ENCODE measurements around the gene GLI1.
A peak's percentile ranks its signal among the peaks of the same experiment; 100 is the strongest.
"Not testable (repeated sequence)": the region's sequence is repeated elsewhere in the genome, so short reads cannot be mapped to it uniquely, and the experiment has no call there.

GLI1 gene

DNA sequence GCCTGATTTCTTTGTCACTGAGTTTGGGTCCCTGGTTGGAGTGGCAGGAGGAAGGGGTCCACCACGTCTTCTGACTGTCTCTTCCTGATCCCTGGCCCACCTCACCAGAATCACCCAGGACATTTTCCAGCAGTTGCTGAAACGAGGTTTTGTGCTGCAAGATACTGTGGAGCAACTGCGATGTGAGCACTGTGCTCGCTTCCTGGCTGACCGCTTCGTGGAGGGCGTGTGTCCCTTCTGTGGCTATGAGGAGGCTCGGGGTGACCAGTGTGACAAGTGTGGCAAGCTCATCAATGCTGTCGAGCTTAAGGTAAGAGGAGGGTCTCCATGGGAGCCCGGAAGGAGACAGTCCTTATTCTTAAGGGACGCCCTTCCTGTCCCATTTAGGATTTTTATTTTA, 40.6 kb downstream of the GLI1 start:
- DNase-seq, result no peak

DNA sequence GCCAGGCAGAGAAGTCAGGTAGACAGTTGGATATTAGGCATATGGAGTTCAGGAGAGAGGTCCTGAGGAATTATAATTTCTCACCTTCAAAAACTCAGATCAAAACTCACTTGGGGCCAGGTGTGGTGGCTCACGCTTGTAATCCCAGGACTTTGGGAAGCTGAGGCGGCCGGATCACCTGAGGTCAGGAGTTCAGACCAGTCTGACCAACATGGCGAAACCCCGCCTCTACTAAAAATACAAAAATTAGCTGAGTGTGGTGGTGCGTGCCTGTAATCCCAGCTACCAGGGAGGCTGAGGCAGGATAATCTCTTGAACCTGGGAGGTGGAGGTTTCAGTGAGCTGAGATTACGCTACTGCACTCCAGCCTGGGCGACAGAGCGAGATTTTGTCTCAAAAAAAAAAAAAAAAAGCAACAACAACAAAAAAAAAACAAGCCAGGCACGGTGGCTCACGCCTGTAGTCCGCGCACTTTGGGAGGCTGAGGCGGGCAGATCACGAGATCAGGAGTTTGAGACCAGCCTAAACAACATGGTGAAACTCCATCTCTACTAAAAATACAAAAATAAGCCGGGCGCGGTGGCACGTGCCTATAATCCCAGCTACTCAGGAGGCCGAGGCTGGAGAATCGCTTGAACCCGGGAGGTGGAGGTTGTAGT, 42.9 kb downstream of the GLI1 start:
- DNase-seq, result not testable (repeated sequence)

DNA sequence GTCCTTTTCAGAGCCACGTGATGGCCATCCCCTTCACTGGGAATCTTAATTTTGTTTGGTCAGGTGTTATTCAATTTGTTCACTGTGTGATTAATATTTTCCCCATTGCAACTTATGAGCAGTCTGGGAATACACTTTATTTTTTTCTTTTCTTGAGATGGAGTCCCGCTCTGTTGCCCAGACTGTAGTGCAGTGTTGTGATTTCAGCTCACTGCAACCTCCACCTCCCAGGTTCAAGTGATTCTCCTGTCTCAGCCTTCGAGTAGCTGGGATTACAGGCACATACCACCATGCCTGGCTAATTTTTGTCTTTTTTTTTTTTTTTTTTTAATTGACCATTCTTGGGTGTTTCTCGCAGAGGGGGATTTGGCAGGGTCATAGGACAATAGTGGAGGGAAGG, 47.0 kb downstream of the GLI1 start:
- not testable (repeated sequence) for DNase-seq

DNA sequence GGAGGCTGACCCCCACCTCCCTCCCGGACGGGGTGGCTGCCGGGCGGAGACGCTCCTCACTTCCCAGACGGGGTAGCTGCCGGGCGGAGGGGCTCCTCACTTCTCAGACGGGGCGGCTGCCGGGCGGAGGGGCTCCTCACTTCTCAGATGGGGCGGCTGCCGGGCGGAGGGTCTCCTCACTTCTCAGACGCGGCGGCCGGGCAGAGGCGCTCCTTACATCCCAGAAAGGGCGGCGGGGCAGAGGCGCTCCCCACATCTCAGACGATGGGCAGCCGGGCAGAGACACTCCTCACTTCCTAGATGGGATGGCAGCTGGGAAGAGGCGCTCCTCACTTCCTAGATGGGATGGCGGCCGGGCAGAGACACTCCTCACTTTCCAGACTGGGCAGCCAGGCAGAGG, 48.2 kb downstream of the GLI1 start:
- not testable (repeated sequence) for DNase-seq

DNA sequence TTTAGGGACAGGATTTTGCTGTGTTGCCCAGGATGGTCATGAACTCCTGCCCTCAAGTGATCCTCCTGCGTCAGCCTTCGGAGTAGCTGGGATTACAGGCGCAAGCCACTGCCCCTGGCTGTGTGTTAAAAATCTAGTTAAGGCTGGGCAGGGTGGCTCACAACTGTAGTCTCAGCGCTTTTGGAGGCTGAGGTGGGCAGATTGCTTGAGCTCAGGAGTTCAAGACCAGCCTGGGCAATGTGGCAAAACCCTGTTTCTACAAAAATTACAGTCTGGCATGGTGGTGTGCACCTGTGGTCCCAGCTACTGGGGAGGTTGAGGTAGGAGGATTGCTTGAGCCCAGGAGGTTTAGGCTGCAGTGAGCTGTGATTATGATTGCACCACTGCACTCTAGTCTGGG, 51.6 kb downstream of the GLI1 start:
- no peak for DNase-seq

DNA sequence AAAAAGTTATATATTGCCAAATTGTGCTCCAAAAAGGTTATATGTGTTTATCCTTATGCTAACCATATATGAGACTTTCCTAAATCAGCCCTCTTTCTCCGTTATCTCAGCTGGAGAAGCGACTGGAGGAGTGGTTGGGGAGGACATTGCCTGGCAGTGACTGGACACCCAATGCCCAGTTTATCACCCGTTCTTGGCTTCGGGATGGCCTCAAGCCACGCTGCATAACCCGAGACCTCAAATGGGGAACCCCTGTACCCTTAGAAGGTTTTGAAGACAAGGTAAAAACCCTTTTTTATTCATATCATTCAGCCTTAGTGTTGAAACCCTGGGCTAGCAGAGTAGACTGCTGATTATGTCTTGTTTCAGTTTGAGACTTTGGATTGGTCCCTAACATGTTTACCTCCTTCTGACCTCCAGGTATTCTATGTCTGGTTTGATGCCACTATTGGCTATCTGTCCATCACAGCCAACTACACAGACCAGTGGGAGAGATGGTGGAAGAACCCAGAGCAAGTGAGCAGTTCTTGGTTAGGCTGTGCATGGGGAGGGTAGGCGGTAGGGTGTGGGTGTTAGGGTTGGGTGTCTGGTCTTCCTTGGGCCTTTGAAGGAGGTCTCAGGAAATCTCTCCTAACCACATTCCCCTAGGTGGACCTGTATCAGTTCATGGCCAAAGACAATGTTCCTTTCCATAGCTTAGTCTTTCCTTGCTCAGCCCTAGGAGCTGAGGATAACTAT, 52.2 kb downstream of the GLI1 start:
- DNase-seq, result no peak

DNA sequence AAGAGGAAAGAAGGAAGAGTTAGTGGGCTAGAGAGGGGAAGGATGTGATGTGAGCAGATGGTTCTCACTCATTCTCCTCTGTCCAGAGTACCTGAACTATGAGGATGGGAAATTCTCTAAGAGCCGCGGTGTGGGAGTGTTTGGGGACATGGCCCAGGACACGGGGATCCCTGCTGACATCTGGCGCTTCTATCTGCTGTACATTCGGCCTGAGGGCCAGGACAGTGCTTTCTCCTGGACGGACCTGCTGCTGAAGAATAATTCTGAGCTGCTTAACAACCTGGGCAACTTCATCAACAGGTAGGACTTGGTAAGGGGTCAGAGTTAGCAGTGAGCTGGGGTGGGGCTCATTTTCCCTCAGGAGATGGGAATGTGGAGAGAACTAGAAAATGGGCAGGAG, 53.1 kb downstream of the GLI1 start:
- no peak for DNase-seq

DNA sequence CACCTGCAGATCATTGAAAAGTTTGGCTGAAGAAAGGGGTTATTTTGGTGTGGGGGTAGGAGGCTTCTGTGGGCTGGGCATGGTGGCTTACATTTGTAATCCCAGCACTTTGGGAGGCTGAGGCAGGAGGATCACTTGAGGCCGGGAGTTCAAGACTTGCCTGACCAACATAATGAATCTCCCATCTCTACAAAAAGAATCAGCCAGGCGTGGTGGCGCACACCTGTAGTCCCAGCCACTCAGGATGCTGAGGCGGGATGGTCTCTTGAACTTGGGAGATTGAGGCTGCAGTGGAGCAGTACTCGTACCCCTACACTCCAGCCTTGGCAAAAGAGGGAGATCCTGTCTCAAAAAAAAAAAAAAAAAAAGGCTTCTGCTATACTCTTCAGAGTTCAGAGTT, 53.7 kb downstream of the GLI1 start:
- no peak for DNase-seq

DNA sequence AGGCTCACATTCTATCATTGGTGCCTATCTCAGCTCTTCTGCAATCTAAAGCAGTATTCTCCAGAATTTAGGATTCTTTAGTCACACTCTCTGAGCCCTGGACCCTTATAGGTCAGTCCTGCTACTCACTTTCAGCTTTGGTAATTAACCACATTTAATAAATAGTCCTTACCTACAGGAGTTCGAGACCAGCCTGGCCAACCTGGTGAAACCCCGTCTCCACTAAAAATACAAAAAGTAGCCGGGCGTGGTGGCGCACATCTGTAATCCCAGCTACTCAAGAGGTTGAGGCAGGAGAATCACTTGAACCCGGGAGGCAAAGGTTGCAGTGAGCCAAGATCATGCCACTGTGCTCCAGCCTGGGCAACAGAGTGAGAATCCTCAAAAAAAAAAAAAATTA, 54.1 kb downstream of the GLI1 start:
- not testable (repeated sequence) for DNase-seq

DNA sequence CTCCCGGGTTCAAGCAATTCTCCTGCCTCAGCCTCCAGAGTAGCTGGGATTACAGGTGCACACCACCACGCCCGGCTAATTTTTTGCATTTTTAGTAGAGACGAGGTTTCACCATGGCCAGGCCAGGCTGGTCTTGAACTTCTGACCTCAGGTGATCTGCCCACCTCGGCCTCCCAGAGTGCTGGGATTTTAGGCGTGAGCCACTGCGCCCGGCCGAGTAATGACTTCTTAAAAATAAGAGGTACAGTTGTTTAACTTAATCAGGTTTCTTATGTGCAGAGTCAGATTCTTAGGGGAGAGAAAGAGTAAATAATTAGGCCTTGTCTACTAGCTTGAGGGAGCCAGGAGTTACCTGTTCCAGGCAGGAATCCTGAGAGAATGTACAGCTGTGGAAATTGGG, 54.7 kb downstream of the GLI1 start:
- DNase-seq, result not testable (repeated sequence)

DNA sequence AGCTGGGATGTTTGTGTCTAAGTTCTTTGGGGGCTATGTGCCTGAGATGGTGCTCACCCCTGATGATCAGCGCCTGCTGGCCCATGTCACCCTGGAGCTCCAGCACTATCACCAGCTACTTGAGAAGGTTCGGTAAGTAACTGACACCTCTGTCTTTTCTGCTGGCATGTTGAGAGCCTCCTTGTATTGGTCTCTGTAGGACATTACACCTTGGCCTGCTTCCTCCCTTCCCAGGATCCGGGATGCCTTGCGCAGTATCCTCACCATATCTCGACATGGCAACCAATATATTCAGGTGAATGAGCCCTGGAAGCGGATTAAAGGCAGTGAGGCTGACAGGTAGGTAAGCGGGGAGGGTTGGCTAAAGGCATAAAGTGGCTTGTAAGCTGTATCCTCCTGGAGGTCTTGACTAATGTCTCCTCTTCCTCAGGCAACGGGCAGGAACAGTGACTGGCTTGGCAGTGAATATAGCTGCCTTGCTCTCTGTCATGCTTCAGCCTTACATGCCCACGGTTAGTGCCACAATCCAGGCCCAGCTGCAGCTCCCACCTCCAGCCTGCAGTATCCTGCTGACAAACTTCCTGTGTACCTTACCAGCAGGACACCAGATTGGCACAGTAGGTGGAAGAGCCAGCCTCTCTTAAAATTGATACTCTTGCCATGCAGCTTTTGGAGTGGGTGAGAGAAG, 55.3 kb downstream of the GLI1 start:
- DNase-seq, result no peak

DNA sequence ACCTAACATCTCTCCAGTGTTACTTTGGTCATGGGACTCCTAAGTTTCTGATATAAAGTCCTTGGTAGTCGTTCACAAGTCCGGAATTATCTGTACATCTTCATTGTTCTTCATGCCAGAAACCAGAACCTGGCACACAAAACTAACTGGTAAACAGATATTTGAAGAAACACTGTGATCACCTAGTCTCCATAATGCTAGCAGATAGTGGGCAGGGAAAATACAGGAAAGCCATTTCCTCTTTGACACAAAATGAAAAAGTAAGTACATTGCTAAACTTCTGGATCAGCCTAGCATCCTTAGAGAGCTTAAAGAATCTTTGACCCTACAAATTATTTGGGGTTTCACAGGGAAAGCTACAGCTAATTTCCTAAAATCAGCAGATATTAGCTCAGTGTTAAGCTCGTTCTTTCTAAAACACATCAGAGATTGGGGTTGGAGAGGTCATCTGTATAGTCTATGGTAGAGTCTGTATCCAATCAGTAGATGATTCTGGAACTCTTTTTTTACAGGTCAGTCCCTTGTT, 55.9 kb downstream of the GLI1 start:
- DNase-seq, result no peak

DNA sequence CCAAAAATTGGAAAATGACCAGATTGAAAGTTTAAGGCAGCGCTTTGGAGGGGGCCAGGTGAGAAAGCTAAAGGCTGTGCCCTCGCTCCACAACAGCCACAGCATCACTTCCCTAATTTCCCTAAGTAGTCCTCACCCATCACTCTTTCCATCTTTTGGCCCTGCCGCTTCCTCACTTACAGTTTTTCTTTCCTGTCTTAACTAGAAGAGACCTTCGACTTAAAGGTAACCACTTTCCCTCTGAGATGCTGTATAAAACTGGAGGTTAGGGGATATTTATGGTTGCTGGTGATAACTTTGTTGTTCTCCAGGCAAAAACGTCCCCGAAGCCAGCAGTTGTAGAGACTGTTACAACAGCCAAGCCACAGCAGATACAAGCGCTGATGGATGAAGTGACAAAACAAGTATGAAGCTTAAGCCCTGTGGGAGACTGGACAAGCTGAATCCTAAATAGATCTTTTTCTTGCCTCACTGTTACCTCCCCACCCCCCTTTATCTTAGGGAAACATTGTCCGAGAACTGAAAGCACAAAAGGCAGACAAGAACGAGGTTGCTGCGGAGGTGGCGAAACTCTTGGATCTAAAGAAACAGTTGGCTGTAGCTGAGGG, 56.5 kb downstream of the GLI1 start:
- DNase-seq, result no peak

DNA sequence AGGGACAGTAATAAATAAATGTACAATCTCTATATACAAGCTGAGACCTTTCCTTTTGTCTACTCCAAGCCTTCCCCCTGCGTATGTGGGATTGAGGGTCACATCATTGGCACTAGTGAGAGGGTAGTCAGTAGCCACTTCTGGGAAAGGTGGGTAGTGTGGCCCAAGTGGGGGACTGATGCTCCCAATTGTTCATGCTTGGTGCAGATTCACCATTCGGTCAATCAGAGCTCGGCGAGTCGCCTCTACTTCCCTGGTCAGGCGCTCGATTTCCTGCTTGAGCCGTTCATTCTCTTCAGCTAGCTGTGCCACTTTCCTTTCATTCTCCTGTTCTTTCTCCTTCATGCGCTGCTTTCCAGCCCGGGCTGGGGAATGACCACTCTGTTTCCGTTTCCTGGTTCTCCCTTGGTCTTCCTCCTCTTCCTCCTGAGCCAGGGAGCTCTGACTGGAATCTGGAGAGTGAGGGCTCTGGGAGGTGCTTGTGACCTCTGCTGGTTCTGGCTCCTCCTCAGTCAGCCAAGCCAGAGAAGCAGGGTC, 57.1 kb downstream of the GLI1 start:
- no peak for DNase-seq

DNA sequence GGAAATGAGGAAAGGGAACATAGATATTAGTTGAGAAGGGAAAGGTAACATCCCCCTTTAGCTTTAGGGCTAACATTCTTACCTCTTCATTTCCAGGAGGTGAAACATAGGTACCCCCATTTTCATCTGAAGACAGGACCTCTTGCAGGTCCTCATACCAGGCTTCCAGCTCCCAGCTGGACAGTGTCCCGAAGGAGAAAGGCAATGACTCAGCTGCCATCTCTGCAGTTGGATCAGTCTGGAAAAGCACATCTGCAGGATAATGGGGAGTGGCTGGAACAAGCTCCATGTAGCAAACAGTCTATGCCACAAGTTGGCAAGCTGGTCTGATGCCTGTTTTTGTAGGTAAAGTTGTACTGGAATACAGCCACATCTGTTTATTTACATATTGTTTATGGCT, 57.6 kb downstream of the GLI1 start:
- DNase-seq, result no peak

DNA sequence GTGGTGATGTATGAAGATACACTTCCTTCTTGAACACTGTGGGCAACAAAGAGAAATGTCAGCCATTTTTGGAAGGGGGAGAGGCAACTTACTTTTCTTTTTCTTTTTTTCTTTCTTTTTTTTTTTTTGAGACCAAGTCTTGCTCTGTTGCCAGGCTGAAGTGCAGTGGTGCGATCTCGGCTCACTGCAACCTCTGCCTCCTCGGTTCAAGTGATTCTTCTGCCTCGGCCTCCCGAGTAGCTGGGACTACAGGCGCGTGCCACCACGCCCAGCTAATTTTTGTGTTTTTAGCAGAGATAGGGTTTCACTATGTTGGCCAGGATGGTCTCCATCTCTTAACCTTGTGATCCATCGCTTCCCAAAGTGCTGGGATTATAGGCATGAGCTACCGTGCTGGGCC, 58.1 kb downstream of the GLI1 start:
- DNase-seq, result not testable (repeated sequence)

DNA sequence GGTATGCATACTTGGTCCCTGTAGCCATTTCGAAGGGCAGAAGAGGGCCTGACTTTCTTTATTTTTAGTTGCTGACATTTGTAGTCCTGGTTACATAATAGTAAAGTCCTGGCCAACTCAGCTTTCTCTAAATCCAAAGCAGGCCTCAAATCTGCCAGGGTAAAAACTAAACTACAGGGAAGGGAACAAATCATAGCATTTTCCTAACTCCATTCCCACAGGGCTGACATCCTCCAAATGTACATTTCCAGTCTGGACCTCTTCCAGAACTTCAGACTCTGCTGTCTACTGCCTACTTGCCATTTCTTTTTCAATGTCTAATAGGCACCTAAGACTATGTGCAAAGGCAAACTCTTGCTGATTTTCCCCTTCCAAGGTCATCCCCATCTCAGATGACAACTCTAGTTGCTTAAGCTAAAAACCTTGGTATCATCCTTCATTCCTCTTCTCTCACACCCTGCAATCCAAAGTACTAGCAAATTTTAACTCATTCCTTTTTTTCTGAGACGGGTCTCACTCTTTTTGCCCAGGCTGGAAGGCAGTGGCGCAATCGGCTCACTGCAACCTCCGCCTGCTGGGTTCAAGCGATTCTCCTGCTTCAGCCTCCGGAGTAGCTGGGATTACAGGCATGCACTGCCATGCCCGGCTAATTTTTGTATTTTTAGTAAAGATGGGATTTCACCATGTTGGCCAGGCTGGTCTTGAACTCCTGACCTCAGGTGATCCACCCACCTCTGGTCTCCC, 58.8 kb downstream of the GLI1 start:
- DNase-seq, result no peak

DNA sequence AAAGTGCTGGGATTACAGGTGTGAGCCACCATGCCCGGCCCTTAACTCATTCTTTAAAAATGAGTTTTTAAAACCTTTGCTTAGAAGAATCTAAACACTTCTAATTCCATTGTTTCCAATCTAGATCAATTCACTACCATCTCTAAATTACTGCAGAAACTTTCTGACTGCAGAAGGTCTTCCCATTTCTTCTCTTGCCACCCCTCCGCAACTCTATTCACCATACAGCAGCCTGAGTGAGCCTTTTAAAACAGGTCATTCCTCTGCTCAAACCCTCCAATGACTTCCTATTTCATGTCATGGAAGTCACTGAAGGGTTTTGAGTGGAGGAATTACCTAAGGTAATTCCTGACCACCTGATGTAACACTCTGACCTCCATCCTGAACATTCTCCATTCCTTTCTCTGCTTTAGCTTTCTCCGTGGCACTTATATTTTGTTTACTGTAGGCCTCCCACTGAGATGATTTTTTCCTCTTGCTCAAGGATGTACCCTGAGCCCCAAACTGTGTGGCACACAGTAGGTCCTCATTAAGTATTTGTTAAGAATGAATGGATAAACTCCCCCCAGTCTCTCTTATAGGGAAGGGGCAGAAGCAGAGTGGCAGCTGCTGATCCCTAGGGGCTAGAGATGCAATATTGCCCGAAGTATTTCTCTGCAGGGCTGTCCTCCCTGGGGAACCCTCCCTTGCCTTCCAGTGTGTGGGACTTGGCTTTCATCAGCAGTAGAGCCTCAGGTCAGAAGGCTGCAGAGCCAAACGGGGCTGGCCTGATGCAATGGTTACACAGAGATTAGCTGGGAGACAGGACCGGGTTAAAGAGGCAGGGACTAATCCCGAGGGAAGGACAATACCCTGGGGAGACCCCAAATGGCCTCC, 59.6 kb downstream of the GLI1 start:
- peak in 1 of 2 donors; percentile 21 for DNase-seq

DNA sequence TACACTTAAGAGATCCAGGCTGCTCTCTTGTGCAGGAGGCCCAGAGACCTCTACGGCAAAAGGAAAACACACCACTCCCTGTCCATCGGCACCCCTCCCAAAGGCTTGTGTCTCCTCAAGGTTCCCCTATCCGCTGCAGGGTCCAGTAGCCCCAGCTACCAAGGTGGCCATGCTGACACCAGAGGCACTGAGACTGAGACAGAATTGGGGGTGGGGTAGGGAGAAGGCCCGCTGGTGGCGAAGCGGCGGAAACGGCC, 60.1 kb downstream of the GLI1 start:
- peak; percentile 19 to 31 for DNase-seq

DNA sequence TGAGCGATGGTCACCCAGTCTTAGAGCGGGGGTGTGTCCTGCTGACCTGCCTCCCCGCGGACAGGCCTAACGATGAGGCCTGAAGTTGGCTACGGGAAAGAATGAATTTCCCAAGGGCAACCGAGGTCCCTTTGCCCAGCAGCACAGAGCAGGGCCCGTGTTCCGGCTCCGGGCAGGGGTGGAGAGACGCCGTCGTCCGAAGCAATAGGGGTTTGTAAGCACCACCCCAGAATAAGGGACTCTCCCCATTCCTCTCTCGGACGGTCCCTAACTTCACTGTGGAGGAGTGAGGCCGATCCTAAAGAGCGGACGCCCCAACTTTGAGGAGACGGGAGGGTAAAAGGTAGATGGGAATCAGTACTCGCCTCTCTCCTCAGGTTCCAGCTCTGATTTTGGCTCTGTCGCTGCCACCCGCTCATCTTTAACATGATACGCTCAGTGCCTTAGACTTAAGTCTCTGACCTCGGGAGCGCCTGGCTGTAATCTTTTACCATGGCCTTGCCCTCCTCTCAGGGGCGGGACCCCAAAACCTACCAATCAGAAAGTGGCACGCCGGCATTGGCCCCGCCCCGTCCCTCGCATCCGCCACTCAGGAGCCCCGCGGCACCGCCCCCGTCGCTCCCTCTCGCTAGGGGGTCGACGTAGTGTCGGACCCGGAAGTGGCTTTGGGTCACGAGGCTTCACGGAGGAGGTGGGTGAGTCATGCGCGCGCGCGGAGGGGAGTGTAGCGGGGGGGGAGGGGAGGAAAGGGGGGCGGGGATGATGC, 60.7 kb downstream of the GLI1 start, which contains the start of gene DDIT3:
Gene DDIT3 (minus strand): TSS at position 462 of the 766 bp plus-strand sequence. CDS start 3,108 bp downstream, outside the sequence.
- peak; percentile 99 to 100 for DNase-seq

Measured in activated CD4-positive, alpha-beta T cell treated with anti-CD3 and anti-CD28 coated beads for 4 hours (primary cell).